ENCODE measurements around the gene NUDT21.
A peak's percentile ranks its signal among the peaks of the same experiment; 100 is the strongest.

Gene NUDT21

GRCh38 chr16:56447286-56447685, 3.8 kb downstream of the NUDT21 start:
- no peak overlapping the region for H3K4me3 ChIP-seq (ENCODE audit: control insufficient read depth, low read depth, low read length)
- no peak for TF ChIP-seq CTCF (IDR thresholded peaks at IDR 0.05; ENCODE audit: control insufficient read depth, insufficient read depth, low read depth, low read length, missing control alignments)
- no peak for DNase-seq (ENCODE audit: low read depth)

- no peak for TF ChIP-seq CTCF (IDR thresholded peaks at IDR 0.05; ENCODE audit: control insufficient read depth, insufficient read depth, low read depth, low read length, missing control alignments)
- DNase-seq (ENCODE audit: low read depth) = no peak
- no peak overlapping the region for H3K4me3 ChIP-seq (ENCODE audit: control insufficient read depth, low read depth, low read length)
These were observed 13.1 kb downstream of the NUDT21 start for GRCh38 chr16:56438038-56438437.

GRCh38 chr16:56436258-56436657, 14.9 kb downstream of the NUDT21 start:
- no peak for TF ChIP-seq CTCF (IDR thresholded peaks at IDR 0.05; ENCODE audit: control insufficient read depth, insufficient read depth, low read depth, low read length, missing control alignments)
- no peak for DNase-seq (ENCODE audit: low read depth)
- no peak overlapping the region for H3K4me3 ChIP-seq (ENCODE audit: control insufficient read depth, low read depth, low read length)

- H3K4me3 ChIP-seq (ENCODE audit: control insufficient read depth, low read depth, low read length) = no peak overlapping the region
- DNase-seq (ENCODE audit: low read depth) = no peak
- TF ChIP-seq CTCF (IDR thresholded peaks at IDR 0.05; ENCODE audit: control insufficient read depth, insufficient read depth, low read depth, low read length, missing control alignments) = no peak
These were observed 23.0 kb downstream of the NUDT21 start for GRCh38 chr16:56428091-56428490.

- TF ChIP-seq CTCF (IDR thresholded peaks at IDR 0.05; ENCODE audit: control insufficient read depth, insufficient read depth, low read depth, low read length, missing control alignments) = no peak
- no peak overlapping the region for H3K4me3 ChIP-seq (ENCODE audit: control insufficient read depth, low read depth, low read length)
- no peak for DNase-seq (ENCODE audit: low read depth)
These were observed 24.5 kb downstream of the NUDT21 start for GRCh38 chr16:56426585-56426984.

- DNase-seq (ENCODE audit: low read depth) = peak; percentile 25
- TF ChIP-seq CTCF (IDR thresholded peaks at IDR 0.05; ENCODE audit: control insufficient read depth, insufficient read depth, low read depth, low read length, missing control alignments) = no peak
- H3K4me3 ChIP-seq (ENCODE audit: control insufficient read depth, low read depth, low read length) = peak within 1 kb of the TSS; percentile 64
These were observed 25.7 kb downstream of the NUDT21 start, which contains the start of gene AMFR for GRCh38 chr16:56425439-56425832. AMFR (minus strand) TSS chr16:56425545; CDS start chr16:56425327, 218 bp downstream.
